HAP-1 (cell line): ENCODE measurements around the gene PROC.

Experiments used
- DNase-seq, 2 experiments: peaks; one replicate each; pipeline ENCODE4 v3.0.0-alpha.2; 2016 to 2020; ENCODE audit warnings: low spot score in 2 of 2
- H3K27me3 ChIP-seq: fragments of 250-450 bp; sonication (Bioruptor Pico); 2 replicates; pipeline ENCODE4 v1.5.1; 2020; ENCODE audit warnings: low read depth, mild to moderate bottlenecking, moderate library complexity
- H3K36me3 ChIP-seq: fragments of 250-450 bp; sonication (Bioruptor Pico); replicated peaks from 2 replicates; pipeline ENCODE4 v1.5.1; 2020; ENCODE audit warnings: mild to moderate bottlenecking
- H3K4me1 ChIP-seq: fragments of 250-450 bp; sonication (Bioruptor Pico); 2 replicates; pipeline ENCODE4 v1.5.1; 2020; ENCODE audit warnings: mild to moderate bottlenecking
- H3K4me3 ChIP-seq: fragments of 250-450 bp; sonication (Bioruptor Pico); 2 replicates; pipeline ENCODE4 v1.5.1; 2020; ENCODE audit warnings: mild to moderate bottlenecking, moderate library complexity
- H3K9me3 ChIP-seq: fragments of 250-450 bp; sonication (Bioruptor Pico); 2 replicates; pipeline ENCODE4 v1.5.1; 2020; ENCODE audit warnings: mild to moderate bottlenecking, moderate library complexity
- in situ Hi-C: fragments of 300-500 bp; cut with MboI; formaldehyde crosslinking; loops from 3 replicates; pipeline ENCODE4 v1.14.3; 2020; ENCODE audit warnings: low sequenced_read_pairs, inconsistent platforms, mixed read lengths

Gene PROC

DNA sequence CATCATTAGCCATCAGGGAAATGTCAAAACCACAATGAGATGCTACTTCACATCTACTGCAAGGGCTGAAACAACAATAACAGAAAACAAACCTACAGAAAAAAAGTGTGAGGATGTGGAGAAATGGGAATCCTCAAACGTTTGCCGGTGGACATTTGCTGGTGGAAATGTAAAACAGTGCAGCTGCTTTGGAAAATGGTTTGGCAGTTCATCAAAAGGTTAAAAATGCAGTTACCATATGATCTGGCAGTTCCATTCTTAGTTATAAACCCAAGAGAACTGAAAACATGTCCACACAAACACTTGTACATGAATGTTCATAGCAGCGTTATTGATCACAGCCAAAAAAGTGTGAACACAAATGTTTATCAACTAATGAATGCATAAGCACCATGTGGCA is 44.2 kb downstream of the PROC start:
- H3K36me3 ChIP-seq: no peaks in the 10 kb centered on the region
- DNase-seq: no peak
- no peaks in the 10 kb centered on the region for H3K27me3 ChIP-seq
- no peak overlapping the region for H3K4me3 ChIP-seq
- no peaks in the 10 kb centered on the region for H3K9me3 ChIP-seq
- no peaks in the 10 kb centered on the region for H3K4me1 ChIP-seq
- in situ Hi-C loops: no loop called here

DNA sequence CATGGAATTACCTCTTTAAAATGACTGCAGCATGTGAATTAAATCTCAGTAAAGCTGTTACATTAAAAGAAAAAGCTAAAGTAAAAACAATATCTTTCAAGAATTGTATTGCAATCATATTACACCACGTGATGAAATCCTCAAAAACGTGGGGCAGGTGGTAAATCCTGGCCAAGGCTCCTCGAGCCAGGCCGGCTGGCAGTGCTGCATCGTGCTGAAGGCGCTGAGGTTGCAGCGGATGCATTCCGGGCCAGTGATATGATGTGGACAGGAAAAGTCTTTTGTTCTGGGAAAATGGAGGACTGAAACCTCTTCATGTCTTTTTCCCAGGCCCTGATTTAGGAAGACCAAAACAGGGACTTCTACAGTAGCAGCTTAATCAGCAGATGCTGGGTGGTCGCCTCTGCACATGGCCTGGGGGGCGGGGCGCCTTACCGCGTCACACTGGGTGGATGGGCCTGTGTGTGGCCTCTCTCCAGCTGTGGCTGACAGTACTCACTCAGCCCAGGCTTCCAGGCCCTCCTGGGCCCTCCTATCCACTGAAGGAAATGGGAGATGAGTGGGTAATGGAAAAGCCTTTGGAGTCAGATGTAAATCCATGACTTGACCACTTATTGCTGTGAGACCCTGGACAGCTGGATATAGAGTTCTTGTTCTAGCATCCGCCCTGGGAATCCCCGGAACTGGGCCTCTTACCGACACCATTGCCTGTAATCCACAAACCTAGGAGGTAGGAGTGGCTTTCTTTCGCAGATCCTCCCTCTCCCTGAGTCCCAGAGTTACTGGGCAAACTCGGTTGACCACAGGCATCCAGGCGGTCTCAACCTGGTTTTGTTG is 45.1 kb downstream of the PROC start:
- Histone ChIP-seq H3K4me1 (no peaks in the 10 kb centered on the region), H3K9me3 (no peaks in the 10 kb centered on the region), H3K36me3 (no peaks in the 10 kb centered on the region), H3K4me3 (no peak overlapping the region), H3K27me3 (no peaks in the 10 kb centered on the region)
- in situ Hi-C loops: no loop called here
- no peak for DNase-seq

DNA sequence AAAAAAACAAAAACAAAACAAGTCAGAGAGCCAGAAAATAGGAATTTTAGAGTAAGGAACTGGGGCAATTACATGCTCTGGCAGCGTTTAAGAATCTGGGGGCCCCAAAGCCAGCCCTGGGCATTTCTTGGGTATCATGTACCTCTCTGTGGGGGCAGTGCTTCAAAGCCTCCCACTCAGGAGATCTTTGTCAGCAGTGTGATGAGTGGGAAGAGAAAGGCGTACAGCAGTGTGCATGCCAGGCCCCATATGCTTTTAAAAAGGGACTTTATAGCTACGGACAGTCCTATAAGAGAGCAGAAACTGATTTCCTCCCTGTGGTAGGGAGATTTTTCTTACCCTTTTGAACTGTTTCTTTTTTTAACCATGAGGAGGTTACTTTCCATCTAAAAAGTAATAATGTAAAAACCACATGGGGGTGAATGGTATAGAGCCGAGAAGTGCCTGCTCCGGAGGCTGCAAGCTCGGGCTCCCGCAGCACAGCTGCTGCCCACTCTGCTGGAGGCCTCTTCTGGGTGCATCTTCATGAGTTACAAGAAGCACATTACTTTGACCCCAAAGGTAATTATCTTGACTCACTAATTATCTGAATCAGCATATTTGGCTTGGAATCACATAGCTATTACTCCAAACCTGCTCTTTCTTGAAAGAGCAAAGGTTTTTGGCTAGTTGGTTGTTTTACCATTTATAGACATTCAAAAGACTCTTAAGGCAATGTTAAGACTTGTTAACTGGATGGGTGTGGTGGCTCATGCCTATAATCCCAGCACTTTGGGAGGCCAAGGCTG is 46.4 kb downstream of the PROC start:
- Histone ChIP-seq H3K4me1 (no peaks in the 10 kb centered on the region), H3K9me3 (no peaks in the 10 kb centered on the region), H3K27me3 (no peaks in the 10 kb centered on the region), H3K4me3 (no peak overlapping the region), H3K36me3 (no peaks in the 10 kb centered on the region)
- in situ Hi-C loops: no loop called here
- no peak for DNase-seq

DNA sequence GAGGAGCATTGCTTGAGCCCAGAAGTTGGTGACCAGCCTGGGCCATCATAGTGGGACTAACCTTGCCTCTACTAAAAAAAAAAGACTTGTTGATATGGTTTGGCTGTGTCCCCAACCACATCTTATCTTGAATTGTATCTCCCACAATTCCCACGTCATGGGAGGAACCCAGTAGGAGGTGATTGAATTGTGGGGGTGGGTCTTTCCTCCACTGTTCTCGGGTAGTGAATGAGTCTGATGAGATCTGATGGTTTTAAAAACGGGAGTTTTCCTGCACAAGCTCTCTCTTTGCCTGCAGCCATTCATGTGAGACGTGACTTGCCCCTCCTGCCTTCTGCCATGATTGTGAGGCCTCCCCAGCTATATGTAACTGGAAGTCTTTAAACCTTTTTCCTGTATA is 47.0 kb downstream of the PROC start:
- DNase-seq: no peak
- Histone ChIP-seq H3K9me3 (no peaks in the 10 kb centered on the region), H3K27me3 (no peaks in the 10 kb centered on the region), H3K4me1 (no peaks in the 10 kb centered on the region), H3K36me3 (no peaks in the 10 kb centered on the region), H3K4me3 (no peak overlapping the region)
- in situ Hi-C loops: no loop called here

DNA sequence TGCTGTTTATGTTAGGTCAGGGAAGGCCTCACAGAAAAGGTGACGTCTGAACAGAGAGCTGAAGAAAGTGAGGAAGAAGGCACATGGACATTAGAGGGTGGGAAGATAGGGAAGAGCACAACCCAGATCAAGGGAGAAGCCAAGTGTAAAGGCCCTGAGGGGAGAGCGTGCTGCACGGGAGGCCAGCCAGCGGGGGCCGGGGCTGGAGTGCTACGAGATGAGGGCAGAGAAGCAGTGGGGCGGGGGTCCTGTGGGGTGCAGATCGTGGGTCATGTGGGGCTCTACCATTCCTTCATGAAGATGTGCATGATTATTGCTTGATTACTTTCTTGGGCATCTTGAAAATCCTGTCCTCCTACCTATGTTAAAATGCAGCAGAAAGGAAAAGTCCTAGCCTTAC is 50.8 kb downstream of the PROC start:
- H3K4me3 ChIP-seq: no peak overlapping the region
- H3K27me3 ChIP-seq: no peaks in the 10 kb centered on the region
- in situ Hi-C loops: no loop called here
- no peaks in the 10 kb centered on the region for H3K36me3 ChIP-seq
- H3K9me3 ChIP-seq: no peaks in the 10 kb centered on the region
- no peaks in the 10 kb centered on the region for H3K4me1 ChIP-seq
- DNase-seq: no peak

DNA sequence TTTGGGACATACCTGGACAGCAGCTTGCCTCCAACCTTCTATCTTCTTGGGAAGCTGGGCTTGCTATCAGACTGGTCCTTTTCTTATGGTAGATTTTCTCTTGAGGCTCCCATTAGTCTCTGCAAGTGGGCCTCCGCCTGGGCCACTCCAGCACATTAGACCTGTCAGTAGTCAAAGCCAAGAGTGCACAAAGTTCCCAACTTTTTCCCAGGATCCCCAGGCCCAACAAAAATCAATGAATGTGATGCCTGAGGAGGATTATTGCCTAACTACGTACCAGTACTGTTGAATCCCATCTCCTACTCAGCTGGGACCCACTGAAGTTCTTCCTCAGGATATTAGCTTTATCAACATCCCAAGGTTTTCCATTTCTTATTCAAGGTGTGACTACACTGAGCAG is 51.7 kb downstream of the PROC start:
- in situ Hi-C loops: loop anchor here (10.0 kb wide), 1 partner anchor 265 kb away; no protein-coding TSS in a partner anchor
- Histone ChIP-seq H3K4me1 (no peaks in the 10 kb centered on the region), H3K4me3 (no peak overlapping the region), H3K27me3 (no peaks in the 10 kb centered on the region), H3K36me3 (no peaks in the 10 kb centered on the region), H3K9me3 (no peaks in the 10 kb centered on the region)
- no peak for DNase-seq

DNA sequence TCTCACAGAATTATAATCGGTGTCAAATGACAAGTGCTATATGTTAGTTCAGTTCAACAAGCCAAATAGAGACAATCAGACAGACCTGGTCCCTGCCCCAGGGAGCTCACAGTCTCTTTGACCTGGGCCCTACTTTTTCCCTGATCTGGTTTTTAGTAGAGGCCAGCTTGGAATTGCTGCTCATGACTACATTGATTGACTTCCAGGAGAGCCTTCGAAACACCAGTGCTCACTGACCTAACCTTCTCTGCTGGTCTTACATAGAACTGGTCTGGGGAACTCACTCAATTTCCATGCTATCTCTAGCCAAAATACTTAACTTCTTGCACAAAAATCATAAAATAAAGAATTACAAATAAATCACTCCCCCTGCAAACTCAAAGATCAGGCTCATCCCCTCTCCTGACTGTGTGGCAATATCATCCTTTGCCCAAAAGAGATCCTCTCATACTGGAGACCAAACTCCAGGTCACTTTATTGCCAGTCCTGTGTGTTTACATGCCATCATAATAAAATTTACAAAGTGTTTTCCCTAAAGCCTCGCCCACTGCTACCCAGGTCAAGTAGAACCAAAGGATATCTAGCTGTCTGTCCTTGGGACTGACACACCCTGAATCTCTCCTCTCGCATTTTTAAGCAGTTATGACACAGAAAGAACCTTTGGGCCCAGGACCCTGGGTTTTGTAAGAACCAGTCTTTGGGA is 53.2 kb downstream of the PROC start:
- H3K4me3 ChIP-seq: no peak overlapping the region
- in situ Hi-C loops: loop anchor here (10.0 kb wide), 1 partner anchor 267 kb away; no protein-coding TSS in a partner anchor
- H3K36me3 ChIP-seq: no peaks in the 10 kb centered on the region
- DNase-seq: no peak
- H3K27me3 ChIP-seq: no peaks in the 10 kb centered on the region
- H3K4me1 ChIP-seq: no peaks in the 10 kb centered on the region
- H3K9me3 ChIP-seq: no peaks in the 10 kb centered on the region

DNA sequence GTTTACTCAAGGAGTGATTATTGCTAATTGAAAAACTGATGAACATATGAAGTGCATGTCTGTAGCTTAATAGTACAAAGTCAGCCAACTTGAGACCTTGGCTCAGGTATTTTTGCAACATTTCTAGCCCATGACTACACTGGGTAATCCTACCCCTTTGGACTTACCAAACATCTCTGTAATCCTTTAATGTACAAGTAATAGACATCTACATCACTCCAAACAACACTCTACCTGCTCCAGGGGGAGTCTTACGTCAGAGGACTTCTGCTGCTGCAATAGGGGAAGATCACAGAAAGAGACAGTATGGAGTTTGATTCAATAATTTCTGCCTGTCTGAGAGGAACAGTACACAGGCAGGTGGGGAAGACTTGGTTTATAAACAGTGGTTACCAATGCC is 54.0 kb downstream of the PROC start:
- in situ Hi-C loops: loop anchor here (10.0 kb wide), 1 partner anchor 267 kb away; no protein-coding TSS in a partner anchor
- no peak for DNase-seq
- H3K9me3 ChIP-seq: no peaks in the 10 kb centered on the region
- no peaks in the 10 kb centered on the region for H3K4me1 ChIP-seq
- no peak overlapping the region for H3K4me3 ChIP-seq
- H3K36me3 ChIP-seq: no peaks in the 10 kb centered on the region
- no peaks in the 10 kb centered on the region for H3K27me3 ChIP-seq

DNA sequence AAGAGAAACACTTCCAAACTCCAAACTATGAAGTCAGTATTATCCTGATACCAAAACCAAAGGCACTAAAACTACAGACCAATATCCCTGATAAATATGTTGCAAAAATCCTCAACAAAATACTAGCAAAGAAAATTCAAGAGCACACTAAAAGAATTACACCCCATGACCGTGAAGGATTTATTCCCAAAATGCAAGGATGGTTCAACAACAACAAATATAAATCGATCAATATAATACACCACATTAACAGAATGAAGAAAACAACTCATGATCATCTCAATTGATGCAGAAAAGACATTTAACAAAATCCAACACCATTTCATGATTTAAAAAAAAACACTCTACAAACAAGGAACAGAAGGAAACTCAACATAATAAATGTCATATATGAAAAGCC is 57.6 kb downstream of the PROC start:
- Histone ChIP-seq H3K27me3 (no peaks in the 10 kb centered on the region), H3K4me1 (peaks cover 12% of the 10 kb centered on the region), H3K36me3 (peaks cover 12% of the 10 kb centered on the region), H3K9me3 (no peaks in the 10 kb centered on the region), H3K4me3 (no peak overlapping the region)
- in situ Hi-C loops: loop anchor here (10.0 kb wide), 1 partner anchor 271 kb away; no protein-coding TSS in a partner anchor
- no peak for DNase-seq
